Neural cell (in vitro differentiated cells): ENCODE measurements around the gene FAM53B. TPM values are rescaled to one million over a fixed set of nuclear protein-coding genes. Genes with fewer than 3 reads are reported as not detected.

Experiments used
- H2AFZ ChIP-seq: fragments of 200-600, 300-800 bp; sonication (generic), shearing (Covaris generic); 2 replicates; pipeline ENCODE4 v1.6.0; 2014; ENCODE audit warnings: low read depth, mild to moderate bottlenecking, antibody characterized with exemption, low read length, moderate library complexity
- H3F3A ChIP-seq: fragments of 200-600 bp; shearing (Covaris generic); 2 replicates; pipeline ENCODE4 v1.6.1; 2016; ENCODE audit warnings: mild to moderate bottlenecking, moderate library complexity, mixed read lengths, antibody characterized with exemption, low read length; ENCODE audit not compliant: insufficient read depth, poor library complexity, severe bottlenecking
- H3K27ac ChIP-seq: fragments of 200-600, 300-800 bp; sonication (generic), shearing (Covaris generic); 2 replicates; pipeline ENCODE4 v1.5.1; 2014; ENCODE audit warnings: mild to moderate bottlenecking, low read length, moderate library complexity
- H3K27me3 ChIP-seq: fragments of 300-800, 200-600 bp; sonication (generic), shearing (Covaris generic); 2 replicates; pipeline ENCODE4 v1.6.0; 2014; ENCODE audit warnings: mild to moderate bottlenecking, low read depth, low read length, moderate library complexity; ENCODE audit not compliant: insufficient read depth
- H3K36me3 ChIP-seq: fragments of 300-800, 200-600 bp; sonication (generic), shearing (Covaris generic); 2 replicates; pipeline ENCODE4 v1.5.1; 2014; ENCODE audit warnings: mild to moderate bottlenecking, antibody characterized with exemption, low read length, moderate library complexity; ENCODE audit not compliant: insufficient read depth
- H3K4me2 ChIP-seq: fragments of 300-800, 200-600 bp; sonication (generic), shearing (Covaris generic); 2 replicates; pipeline ENCODE4 v1.6.0; 2014; ENCODE audit warnings: mild to moderate bottlenecking, low read length
- H3K4me3 ChIP-seq: fragments of 300-800, 200-600 bp; sonication (generic), shearing (Covaris generic); 2 replicates; pipeline ENCODE4 v1.5.1; 2014; ENCODE audit warnings: mild to moderate bottlenecking, low read length, moderate library complexity
- H3K79me2 ChIP-seq: fragments of 200-600 bp; shearing (Covaris generic); replicated peaks from 2 replicates; pipeline ENCODE4 v1.6.0; 2014; ENCODE audit warnings: mild to moderate bottlenecking, low read length, moderate library complexity; ENCODE audit not compliant: insufficient read depth
- H3K9ac ChIP-seq: fragments of 300-800, 200-600 bp; sonication (generic), shearing (Covaris generic); 2 replicates; pipeline ENCODE4 v1.6.1; 2016; ENCODE audit warnings: mild to moderate bottlenecking, low read length, mixed read lengths
- H3K9me2 ChIP-seq: fragments of 200-600 bp; shearing (Covaris generic); 2 replicates; pipeline ENCODE4 v1.6.1; 2016; ENCODE audit warnings: mild to moderate bottlenecking, low read length, mixed read lengths; ENCODE audit not compliant: insufficient read depth
- H3K9me3 ChIP-seq: fragments of 200-600, 300-800 bp; sonication (generic), shearing (Covaris generic); 2 replicates; pipeline ENCODE4 v1.6.1; 2016; ENCODE audit warnings: mild to moderate bottlenecking, mixed run types, low read length, moderate library complexity, mixed read lengths
- H4K20me1 ChIP-seq: fragments of 200-600 bp; shearing (Covaris generic); 2 replicates; pipeline ENCODE4 v1.6.1; 2016; ENCODE audit warnings: mild to moderate bottlenecking, mixed run types; ENCODE audit not compliant: insufficient read depth
- CTCF ChIP-seq: fragments of 450-650 bp; IDR thresholded peaks from 2 replicates; pipeline ENCODE4 v1.5.1; 2014; ENCODE audit warnings: antibody characterized with exemption, mild to moderate bottlenecking, moderate library complexity; ENCODE audit not compliant: poor library complexity, severe bottlenecking
- EP300 ChIP-seq: fragments of 450-650 bp; conservative IDR thresholded peaks from 2 replicates; pipeline ENCODE4 v1.6.1; 2014; ENCODE audit warnings: antibody characterized with exemption, mild to moderate bottlenecking, moderate library complexity; ENCODE audit not compliant: poor library complexity, severe bottlenecking
- EZH2 ChIP-seq: fragments of 200-600, 300-800 bp; shearing (Covaris generic), sonication (generic); IDR thresholded peaks from 2 replicates; pipeline ENCODE4 v1.6.1; 2014; ENCODE audit warnings: antibody characterized with exemption, low read length, borderline replicate concordance, mild to moderate bottlenecking; ENCODE audit not compliant: insufficient read depth, poor library complexity, severe bottlenecking
- MXI1 ChIP-seq: fragments of 450-650 bp; conservative IDR thresholded peaks from 2 replicates; pipeline ENCODE4 v1.6.1; 2014; ENCODE audit warnings: antibody characterized with exemption, mild to moderate bottlenecking; ENCODE audit not compliant: poor library complexity, severe bottlenecking
- POLR2AphosphoS5 ChIP-seq: IDR thresholded peaks from 2 replicates; pipeline ENCODE4 v1.6.1; 2012
- RAD21 ChIP-seq: fragments of 450-650 bp; conservative IDR thresholded peaks from 2 replicates; pipeline ENCODE4 v1.6.1; 2014; ENCODE audit warnings: antibody characterized with exemption, mild to moderate bottlenecking, moderate library complexity
- REST ChIP-seq: IDR thresholded peaks from 2 replicates; pipeline ENCODE4 v1.6.1; 2012; ENCODE audit warnings: borderline replicate concordance
- SMC3 ChIP-seq: fragments of 450-650 bp; conservative IDR thresholded peaks from 2 replicates; pipeline ENCODE4 v1.6.1; 2014; ENCODE audit warnings: antibody characterized with exemption, mild to moderate bottlenecking, moderate library complexity; ENCODE audit not compliant: poor library complexity
- TAF1 ChIP-seq: IDR thresholded peaks from 2 replicates; pipeline ENCODE4 v1.6.1; 2012; ENCODE audit warnings: low read depth
- polyA plus RNA-seq: library from polyadenylated mRNA; depleted of rRNA; stranded (reverse); fragments of >200 nt; gene quantifications from 2 replicates; pipeline ENCODE4 v1.2.3, GENCODE V29; 2014

The FAM53B gene
- polyA plus RNA-seq, 1 donor from 2014 or later, result 21.8 TPM

- no peak overlapping the region for H2AFZ ChIP-seq
- no peak overlapping the region for H3K4me3 ChIP-seq
- H3K27ac ChIP-seq, result no peak overlapping the region
- no peak overlapping the region for H3K4me2 ChIP-seq
- no peaks in the 10 kb centered on the region for H3K9me2 ChIP-seq
- H3F3A ChIP-seq, result no peaks in the 10 kb centered on the region
- H3K79me2 ChIP-seq, result peaks cover 4% of the 10 kb centered on the region
- TF ChIP-seq CTCF (no peak), REST (no peak), SMC3 (no peak), MXI1 (no peak), EZH2 (no peak), POLR2AphosphoS5 (no peak), EP300 (no peak)
- H4K20me1 ChIP-seq, result no peaks in the 10 kb centered on the region
- no peak overlapping the region for H3K9ac ChIP-seq
- no peaks in the 10 kb centered on the region for H3K9me3 ChIP-seq
- H3K36me3 ChIP-seq, result no peaks in the 10 kb centered on the region
- no peaks in the 10 kb centered on the region for H3K27me3 ChIP-seq
Observed at GRCh38 chr10:124637091-124637700, 107.0 kb downstream of the FAM53B start.

- no peak overlapping the region for H3K27ac ChIP-seq
- no peak for TF ChIP-seq RAD21
- no peak for TF ChIP-seq EP300
- TF ChIP-seq CTCF, result no peak
- TF ChIP-seq EZH2, result no peak
- no peak for TF ChIP-seq REST
- no peak for TF ChIP-seq POLR2AphosphoS5
- no peak for TF ChIP-seq TAF1
- TF ChIP-seq SMC3, result no peak
- TF ChIP-seq MXI1, result no peak
Observed at GRCh38 chr10:124636271-124636995, 107.7 kb downstream of the FAM53B start.

More at GRCh38 chr10:124636271-124636995, 107.7 kb downstream of the FAM53B start:
- H3K9ac ChIP-seq, result no peak overlapping the region
- H3F3A ChIP-seq, result no peaks in the 10 kb centered on the region
- H3K36me3 ChIP-seq, result no peaks in the 10 kb centered on the region
- no peaks in the 10 kb centered on the region for H3K9me2 ChIP-seq
- H3K4me2 ChIP-seq, result no peak overlapping the region
- no peaks in the 10 kb centered on the region for H3K9me3 ChIP-seq
- no peaks in the 10 kb centered on the region for H4K20me1 ChIP-seq
- peaks cover 4% of the 10 kb centered on the region for H3K79me2 ChIP-seq
- no peaks in the 10 kb centered on the region for H3K27me3 ChIP-seq
- no peak overlapping the region for H2AFZ ChIP-seq
- H3K4me3 ChIP-seq, result no peak overlapping the region
